Astrocyte (in vitro differentiated cells and primary cell): ENCODE data around the gene PRR15L. TPM values are rescaled to one million over a fixed set of nuclear protein-coding genes. Genes with fewer than 3 reads are reported as not detected.

ENCODE experiments used
- DNase-seq: peaks from one replicate; pipeline ENCODE4 v3.0.0-alpha.2; 2010; ENCODE audit warnings: low read depth
- FAIRE-seq: peaks from 2 replicates; lab custom pipeline; 2011; peaks lifted over from hg19 to GRCh38; lab: Jason Lieb, UNC
- H2AFZ ChIP-seq: 2 replicates; pipeline ENCODE4 v1.6.0; 2012; ENCODE audit warnings: low read depth, low read length, inconsistent platforms
- H3K27ac ChIP-seq: 2 replicates; pipeline ENCODE4 v1.5.1; 2011; ENCODE audit warnings: low read depth, low read length, inconsistent platforms
- H3K27me3 ChIP-seq: 2 replicates; pipeline ENCODE4 v1.6.0; 2011; ENCODE audit warnings: low read length, inconsistent platforms; ENCODE audit not compliant: insufficient read depth
- H3K36me3 ChIP-seq: 2 replicates; pipeline ENCODE4 v1.5.1; 2011; ENCODE audit warnings: low read length, inconsistent platforms; ENCODE audit not compliant: insufficient read depth
- H3K4me1 ChIP-seq: 2 replicates; pipeline ENCODE4 v1.5.1; 2011; ENCODE audit warnings: low read length, inconsistent platforms; ENCODE audit not compliant: insufficient read depth
- H3K4me2 ChIP-seq: 2 replicates; pipeline ENCODE4 v1.6.0; 2012; ENCODE audit warnings: low read length, inconsistent platforms
- H3K4me3 ChIP-seq: 2 replicates; pipeline ENCODE4 v1.5.1; 2011; ENCODE audit warnings: low read depth, mild to moderate bottlenecking, low read length, inconsistent platforms; ENCODE audit not compliant: insufficient read depth
- H3K79me2 ChIP-seq: 2 replicates; pipeline ENCODE4 v1.6.0; 2012; ENCODE audit warnings: mild to moderate bottlenecking, low read length, inconsistent platforms; ENCODE audit not compliant: insufficient read depth
- H3K9ac ChIP-seq: 2 replicates; pipeline ENCODE4 v1.6.0; 2012; ENCODE audit warnings: mild to moderate bottlenecking, low read length, inconsistent platforms
- H3K9me3 ChIP-seq: 2 replicates; pipeline ENCODE4 v1.5.1; 2012; ENCODE audit warnings: low read depth, mild to moderate bottlenecking, low read length, inconsistent platforms; ENCODE audit not compliant: insufficient read depth
- H4K20me1 ChIP-seq: 2 replicates; pipeline ENCODE4 v1.6.0; 2012; ENCODE audit warnings: low read length, inconsistent platforms; ENCODE audit not compliant: insufficient read depth
- H3K27ac Mint-ChIP-seq: one replicate; pipeline ENCODE4 v1.8.0; 2021; ENCODE audit warnings: mild to moderate bottlenecking, mixed read lengths; ENCODE audit not compliant: unreplicated experiment
- H3K27me3 Mint-ChIP-seq: one replicate; pipeline ENCODE4 v1.8.0; 2021; ENCODE audit warnings: low read depth, mixed read lengths; ENCODE audit not compliant: unreplicated experiment
- H3K36me3 Mint-ChIP-seq: one replicate; pipeline ENCODE4 v1.8.0; 2021; ENCODE audit warnings: low read depth, mixed read lengths; ENCODE audit not compliant: unreplicated experiment
- H3K4me1 Mint-ChIP-seq: one replicate; pipeline ENCODE4 v1.8.0; 2021; ENCODE audit warnings: low read depth, mixed read lengths; ENCODE audit not compliant: unreplicated experiment
- H3K4me3 Mint-ChIP-seq: one replicate; pipeline ENCODE4 v1.8.0; 2021; ENCODE audit warnings: mild to moderate bottlenecking, moderate library complexity, mixed read lengths; ENCODE audit not compliant: unreplicated experiment
- H3K9me3 Mint-ChIP-seq: one replicate; pipeline ENCODE4 v1.8.0; 2021; ENCODE audit warnings: mild to moderate bottlenecking, mixed read lengths; ENCODE audit not compliant: unreplicated experiment
- EZH2 ChIP-seq: IDR thresholded peaks from 2 replicates; pipeline ENCODE4 v1.6.1; 2012; ENCODE audit warnings: mild to moderate bottlenecking, low read length, inconsistent platforms; ENCODE audit not compliant: insufficient read depth
- total RNA-seq: library from RNA; stranded (reverse); gene quantifications from 2 replicates; pipeline ENCODE4 v1.2.1, GENCODE V29; 2021
- TF ChIP-seq, protein P1 (sequence below): IDR thresholded peaks from 2 replicates; pipeline ENCODE4 v1.5.1; 2011; ENCODE audit warnings: low read depth, mild to moderate bottlenecking, inconsistent platforms, low read length, moderate library complexity; ENCODE audit not compliant: insufficient read depth

Gene PRR15L
- total RNA-seq, 1 donor from 2014 or later: not detected

DNA sequence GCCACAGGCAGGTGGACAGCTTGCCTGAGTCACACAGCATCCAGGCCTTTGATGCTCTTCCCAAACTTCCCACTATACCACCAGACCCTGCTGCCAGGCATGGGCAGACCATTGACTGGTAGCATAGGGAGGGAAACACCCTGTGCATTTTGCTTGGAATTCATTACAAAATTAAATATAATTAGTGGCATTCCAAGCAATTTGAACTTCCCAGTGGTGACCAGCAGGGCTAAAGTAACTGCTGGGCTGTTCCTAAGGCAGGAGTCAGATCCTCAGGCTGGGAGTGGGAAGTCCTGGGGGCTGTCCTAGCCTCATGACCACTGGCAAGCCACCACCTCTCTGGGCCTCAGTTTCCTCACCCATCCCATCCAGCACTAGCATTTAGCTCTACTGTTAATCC lies 3.8 kb downstream of the PRR15L start:
- Mint-ChIP-seq H3K27ac (no peak overlapping the region), H3K4me1 (peaks cover 3% of the 10 kb centered on the region), H3K27me3 (peaks cover 12% of the 10 kb centered on the region), H3K9me3 (no peaks in the 10 kb centered on the region), H3K36me3 (no peaks in the 10 kb centered on the region), H3K4me3 (no peak overlapping the region)
- H3K9me3 ChIP-seq: no peaks in the 10 kb centered on the region
- H3K79me2 ChIP-seq: no peaks in the 10 kb centered on the region
- H3K4me2 ChIP-seq: no peak overlapping the region
- DNase-seq (no peak), FAIRE-seq (no peak)
- no peak overlapping the region for H3K9ac ChIP-seq
- no peaks in the 10 kb centered on the region for H3K36me3 ChIP-seq
- no peak for TF ChIP-seq EZH2
- TF ChIP-seq, protein P1, sequence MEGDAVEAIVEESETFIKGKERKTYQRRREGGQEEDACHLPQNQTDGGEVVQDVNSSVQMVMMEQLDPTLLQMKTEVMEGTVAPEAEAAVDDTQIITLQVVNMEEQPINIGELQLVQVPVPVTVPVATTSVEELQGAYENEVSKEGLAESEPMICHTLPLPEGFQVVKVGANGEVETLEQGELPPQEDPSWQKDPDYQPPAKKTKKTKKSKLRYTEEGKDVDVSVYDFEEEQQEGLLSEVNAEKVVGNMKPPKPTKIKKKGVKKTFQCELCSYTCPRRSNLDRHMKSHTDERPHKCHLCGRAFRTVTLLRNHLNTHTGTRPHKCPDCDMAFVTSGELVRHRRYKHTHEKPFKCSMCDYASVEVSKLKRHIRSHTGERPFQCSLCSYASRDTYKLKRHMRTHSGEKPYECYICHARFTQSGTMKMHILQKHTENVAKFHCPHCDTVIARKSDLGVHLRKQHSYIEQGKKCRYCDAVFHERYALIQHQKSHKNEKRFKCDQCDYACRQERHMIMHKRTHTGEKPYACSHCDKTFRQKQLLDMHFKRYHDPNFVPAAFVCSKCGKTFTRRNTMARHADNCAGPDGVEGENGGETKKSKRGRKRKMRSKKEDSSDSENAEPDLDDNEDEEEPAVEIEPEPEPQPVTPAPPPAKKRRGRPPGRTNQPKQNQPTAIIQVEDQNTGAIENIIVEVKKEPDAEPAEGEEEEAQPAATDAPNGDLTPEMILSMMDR: no peak
- peaks cover 10% of the 10 kb centered on the region for H3K4me1 ChIP-seq
- H4K20me1 ChIP-seq: no peaks in the 10 kb centered on the region
- H3K4me3 ChIP-seq: no peak overlapping the region
- peaks cover 2% of the 10 kb centered on the region for H3K27me3 ChIP-seq
- no peak overlapping the region for H2AFZ ChIP-seq
- H3K27ac ChIP-seq: no peak overlapping the region

DNA sequence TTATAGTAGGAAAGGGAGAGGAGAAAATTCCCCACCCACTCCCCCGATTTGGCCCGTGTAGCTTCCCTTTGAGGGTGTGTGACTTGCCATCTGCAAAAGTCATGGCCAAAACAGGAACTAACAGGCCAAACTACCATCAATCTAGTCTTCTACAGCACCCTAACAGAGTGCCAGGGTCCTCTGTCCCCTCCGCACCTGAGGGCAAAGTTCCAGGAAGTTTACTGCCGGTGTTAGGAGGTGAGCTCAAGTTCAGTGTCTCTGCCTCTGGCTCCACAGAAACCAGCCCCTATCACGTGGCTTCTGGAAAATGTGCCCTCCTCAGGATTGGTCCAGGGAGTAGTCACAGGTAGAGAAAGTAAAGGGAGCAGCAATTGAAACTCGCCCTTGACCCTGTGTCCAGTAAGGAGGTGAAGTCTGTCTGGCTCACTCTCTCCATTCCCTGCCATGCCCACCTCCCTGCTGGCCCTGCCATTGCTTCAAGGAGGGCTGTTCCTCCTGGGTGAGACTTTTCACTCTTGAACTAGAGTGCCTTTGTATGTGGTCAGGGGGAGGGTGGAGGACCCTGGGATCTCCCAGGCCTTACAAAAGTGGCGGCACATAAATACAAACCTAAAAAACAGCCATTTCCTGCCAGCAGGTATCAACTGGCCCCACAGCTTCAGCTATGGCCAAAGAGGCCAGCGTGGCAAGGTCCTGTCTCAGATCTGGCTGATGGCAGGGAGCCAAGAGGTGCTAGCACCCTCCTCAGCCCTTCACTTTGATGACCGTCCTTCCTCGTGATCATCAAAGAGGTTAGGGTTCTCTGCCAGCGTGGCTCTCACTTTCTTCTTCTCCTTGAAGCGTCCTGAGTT lies 5.3 kb downstream of the PRR15L start:
- Mint-ChIP-seq H3K27me3 (peaks cover 2% of the 10 kb centered on the region), H3K9me3 (no peaks in the 10 kb centered on the region), H3K4me3 (no peak overlapping the region), H3K4me1 (peaks cover 5% of the 10 kb centered on the region), H3K36me3 (no peaks in the 10 kb centered on the region), H3K27ac (no peak overlapping the region)
- no peak for DNase-seq
- Histone ChIP-seq H3K4me2 (no peak overlapping the region), H3K9ac (no peak overlapping the region), H3K9me3 (no peaks in the 10 kb centered on the region), H3K79me2 (no peaks in the 10 kb centered on the region), H3K4me3 (no peak overlapping the region), H3K27ac (no peak overlapping the region), H4K20me1 (no peaks in the 10 kb centered on the region), H3K36me3 (no peaks in the 10 kb centered on the region), H2AFZ (no peak overlapping the region), H3K27me3 (no peaks in the 10 kb centered on the region), H3K4me1 (peaks cover 12% of the 10 kb centered on the region)
- FAIRE-seq: no peak
- TF ChIP-seq, protein P1: no peak
- no peak for TF ChIP-seq EZH2

DNA sequence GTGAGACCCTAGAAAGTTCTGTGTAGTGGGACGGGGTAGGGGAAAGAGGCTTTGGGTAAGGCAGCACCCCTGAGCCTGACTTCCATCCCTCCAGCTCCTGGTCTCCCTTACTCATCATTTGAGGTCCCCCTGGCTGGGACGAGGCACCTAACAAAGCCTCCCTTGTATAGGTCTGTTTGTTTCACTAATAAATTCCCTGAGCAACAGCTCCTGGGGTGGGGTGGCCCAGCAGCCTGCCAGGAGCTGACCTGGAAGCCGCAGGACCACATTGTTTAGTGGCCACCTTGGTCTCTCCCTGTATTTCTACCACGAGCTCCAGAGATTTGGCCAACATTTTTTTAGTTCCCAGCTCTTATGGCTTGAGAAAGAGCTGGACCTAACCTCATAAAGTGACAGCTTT lies 7.2 kb downstream of the PRR15L start:
- no peaks in the 10 kb centered on the region for H4K20me1 ChIP-seq
- no peaks in the 10 kb centered on the region for H3K79me2 ChIP-seq
- H3K4me3 ChIP-seq: no peak overlapping the region
- H3K27me3 ChIP-seq: no peaks in the 10 kb centered on the region
- H3K9me3 Mint-ChIP-seq: no peaks in the 10 kb centered on the region
- no peak for TF ChIP-seq EZH2
- TF ChIP-seq, protein P1: no peak
- peaks cover 10% of the 10 kb centered on the region for H3K4me1 Mint-ChIP-seq
- peaks cover 2% of the 10 kb centered on the region for H3K36me3 Mint-ChIP-seq
- no peaks in the 10 kb centered on the region for H3K27me3 Mint-ChIP-seq
- no peak for FAIRE-seq
- H3K4me3 Mint-ChIP-seq: no peak overlapping the region
- H3K4me2 ChIP-seq: no peak overlapping the region
- DNase-seq: no peak
- no peaks in the 10 kb centered on the region for H3K9me3 ChIP-seq
- no peak overlapping the region for H2AFZ ChIP-seq
- H3K27ac Mint-ChIP-seq: no peak overlapping the region
- no peaks in the 10 kb centered on the region for H3K36me3 ChIP-seq
- no peak overlapping the region for H3K27ac ChIP-seq
- H3K4me1 ChIP-seq: peaks cover 9% of the 10 kb centered on the region
- H3K9ac ChIP-seq: no peak overlapping the region
